Stimulated activated CD4-positive, alpha-beta T cell treated with anti-CD3 and anti-CD28 coated beads, Interleukin-12 subunit alpha, Interleukin-12 subunit beta, amount 100 ng/mL, for 24 hours (primary cell): ENCODE measurements around the gene LARP1.

Source experiments
- DNase-seq, 2 experiments: peaks; one replicate each; pipeline ENCODE4 v3.0.0-alpha.2; 2020; ENCODE audit warnings: low read depth in 2 of 2

The LARP1 gene

DNA sequence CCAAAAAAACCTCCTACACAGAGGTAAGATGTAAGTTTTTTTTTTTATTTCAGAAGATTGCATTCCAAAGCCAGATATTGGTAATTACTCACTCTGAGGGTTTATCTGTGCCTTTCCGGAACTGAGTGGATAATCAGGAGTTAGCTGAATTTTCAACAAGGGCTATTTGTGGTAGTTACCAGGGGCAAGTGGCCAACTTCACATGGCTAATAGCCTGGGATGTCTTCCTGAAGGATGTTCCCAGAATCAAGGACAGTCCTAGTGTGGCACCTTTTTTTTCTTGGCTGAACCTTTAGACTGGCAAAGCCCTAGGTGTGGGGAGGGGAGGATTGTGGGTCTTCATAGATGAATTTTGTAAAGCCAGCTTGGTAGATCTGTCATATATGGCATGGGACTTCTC, 7.1 kb downstream of the LARP1 start:
- DNase-seq: no peak

DNA sequence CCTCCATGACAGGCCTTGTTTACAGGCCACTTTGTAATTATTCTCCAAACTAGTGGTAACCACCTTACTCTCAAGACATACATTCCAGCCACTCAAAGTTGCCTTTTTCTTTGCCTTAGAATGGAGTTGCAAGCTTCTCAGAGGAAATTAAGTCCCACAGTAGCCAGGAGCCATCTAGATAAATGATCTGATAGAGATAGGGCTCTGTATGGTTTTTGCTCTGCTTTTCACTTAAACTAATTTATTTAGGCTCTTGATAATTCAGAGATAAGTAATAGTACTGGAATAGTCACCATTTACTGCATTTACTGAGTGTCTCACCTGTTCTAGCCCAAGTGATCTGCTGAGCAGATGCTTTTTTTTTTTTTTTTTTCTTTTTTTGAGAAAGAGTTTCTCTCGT, 7.5 kb downstream of the LARP1 start:
- DNase-seq: no peak

DNA sequence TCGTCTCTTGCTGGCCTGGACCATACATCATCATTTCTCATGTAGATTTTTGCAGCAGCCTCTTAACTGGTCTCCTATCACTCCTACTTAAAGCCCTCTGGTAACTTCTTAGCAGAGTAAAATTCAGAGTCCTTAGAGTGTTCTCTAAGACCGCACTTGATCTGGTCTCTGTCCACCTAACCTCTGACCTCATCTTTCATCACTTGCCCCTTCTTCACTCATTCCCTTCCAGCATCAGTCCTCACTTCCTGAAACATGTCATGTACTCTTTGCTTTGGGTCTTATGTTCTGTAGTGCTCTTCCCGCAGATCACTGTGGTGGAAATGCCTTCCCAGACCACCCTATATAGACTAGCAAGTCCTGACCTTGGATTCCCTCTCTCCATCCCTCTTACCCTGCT, 9.8 kb downstream of the LARP1 start:
- no peak for DNase-seq

DNA sequence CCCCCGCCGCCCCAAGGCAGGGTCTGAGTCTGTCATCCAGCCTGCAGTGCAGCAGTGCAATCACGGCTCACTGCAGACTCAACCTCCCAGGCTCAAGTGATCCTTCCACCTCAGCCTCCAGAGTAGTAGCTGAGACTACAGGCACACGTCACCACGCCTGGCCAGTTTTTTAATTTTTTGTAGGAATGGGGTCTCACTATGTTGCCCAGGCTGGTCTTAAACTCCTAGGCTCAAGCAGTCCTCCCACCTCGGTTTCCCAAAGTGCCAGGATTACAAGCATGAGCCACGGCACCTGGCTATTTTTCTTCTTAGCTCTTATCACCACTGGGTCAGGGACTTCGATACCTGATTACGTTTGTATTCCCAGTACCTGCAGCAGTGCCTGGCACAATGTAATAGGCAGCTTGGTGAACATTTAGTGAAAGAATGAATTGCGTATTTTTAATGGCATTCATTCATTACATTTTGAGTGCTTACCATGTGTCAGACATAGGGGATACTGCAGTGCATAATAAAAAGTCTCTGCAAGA, 10.3 kb downstream of the LARP1 start:
- DNase-seq: no peak

DNA sequence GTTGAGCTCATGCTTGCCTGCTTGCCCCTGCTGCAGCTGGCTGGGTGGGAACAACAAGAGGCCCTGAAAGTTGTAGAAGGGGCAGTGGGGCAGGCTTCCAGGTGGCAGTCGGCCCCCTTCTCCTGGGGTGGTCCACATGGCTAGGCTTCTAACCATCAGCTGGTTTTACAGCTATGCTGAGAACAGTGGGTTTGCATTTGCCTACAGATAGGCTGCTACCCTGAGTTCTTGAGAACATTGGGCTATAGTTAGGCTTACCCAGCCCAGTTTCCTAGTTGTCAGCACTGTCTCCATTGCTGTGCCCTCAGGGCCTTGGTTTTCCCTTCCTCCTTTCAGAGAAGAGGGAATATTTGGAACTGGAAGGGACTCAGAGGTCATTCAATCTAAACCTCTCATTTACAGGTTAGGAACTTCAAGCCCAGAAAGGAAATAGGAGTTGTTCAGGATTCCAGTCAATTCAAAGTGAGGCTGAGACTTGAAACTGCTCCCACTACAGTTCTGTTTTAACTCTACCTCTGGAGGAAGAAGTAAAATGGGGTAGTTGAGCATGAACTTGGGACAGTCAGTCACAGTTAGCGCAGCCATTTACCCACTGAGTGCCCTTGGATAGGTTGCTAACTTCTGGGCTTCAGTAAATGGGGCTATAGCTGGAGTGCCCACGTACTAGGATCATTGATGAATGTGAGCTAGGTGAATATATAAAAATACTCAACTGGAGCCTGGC, 11.5 kb downstream of the LARP1 start:
- DNase-seq: no peak

DNA sequence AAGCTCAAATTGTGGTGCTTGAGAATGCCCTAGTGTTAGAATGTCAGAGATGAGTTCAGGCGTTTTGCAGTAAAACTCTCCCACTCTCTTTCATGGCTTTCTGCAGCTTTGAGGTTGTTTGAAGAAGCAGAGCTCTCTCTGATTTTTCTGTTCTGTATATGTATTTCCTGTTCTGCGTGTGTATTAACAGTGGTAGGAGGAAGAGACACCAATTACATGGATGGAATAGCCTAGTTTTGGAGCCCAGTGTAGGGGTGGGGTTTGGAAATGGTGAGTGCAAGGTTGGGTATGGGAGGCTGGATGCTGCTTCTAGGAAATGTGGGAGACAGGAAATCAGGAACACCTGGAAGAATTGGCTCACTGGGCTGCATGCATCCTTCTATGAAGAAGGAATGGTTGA, 12.4 kb downstream of the LARP1 start:
- no peak for DNase-seq

DNA sequence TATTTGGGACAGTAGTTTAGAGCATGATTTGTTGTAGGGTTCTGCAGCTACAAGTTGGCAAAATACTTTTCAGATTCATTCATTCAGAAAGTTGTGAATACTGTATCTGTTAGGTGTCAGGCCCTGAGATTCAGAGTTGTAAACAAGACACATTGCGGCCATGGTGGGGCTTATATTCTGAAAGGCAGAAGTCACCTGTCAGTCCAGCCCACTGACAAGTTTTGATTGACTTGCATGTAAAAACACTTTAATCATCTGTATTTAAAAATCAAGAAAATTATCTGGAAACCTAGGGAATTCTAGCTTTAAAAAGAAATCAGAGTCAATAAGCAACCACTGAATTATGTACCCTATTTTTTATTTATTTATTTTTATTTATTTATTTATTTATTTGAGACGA, 13.0 kb downstream of the LARP1 start:
- no peak for DNase-seq

DNA sequence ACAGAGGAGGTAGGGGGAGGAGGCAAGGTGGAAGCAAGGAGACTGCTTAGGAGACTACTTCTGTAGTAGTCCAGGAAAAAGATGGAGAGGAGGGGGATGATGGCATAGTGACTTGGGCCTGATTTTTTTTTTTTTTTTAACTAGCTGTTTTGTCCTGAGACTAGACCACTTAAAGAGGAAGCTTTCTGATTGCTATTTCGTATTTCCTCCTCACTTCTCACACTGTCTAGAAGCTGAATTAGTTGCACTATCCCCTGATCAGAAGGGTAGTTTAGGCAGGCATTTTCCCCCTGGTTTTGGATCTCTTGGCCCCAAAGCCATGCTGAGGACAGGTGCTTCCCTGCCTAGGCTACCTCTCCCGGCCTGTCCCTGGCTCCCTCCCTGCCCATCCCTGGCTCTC, 14.9 kb downstream of the LARP1 start:
- DNase-seq: no peak

DNA sequence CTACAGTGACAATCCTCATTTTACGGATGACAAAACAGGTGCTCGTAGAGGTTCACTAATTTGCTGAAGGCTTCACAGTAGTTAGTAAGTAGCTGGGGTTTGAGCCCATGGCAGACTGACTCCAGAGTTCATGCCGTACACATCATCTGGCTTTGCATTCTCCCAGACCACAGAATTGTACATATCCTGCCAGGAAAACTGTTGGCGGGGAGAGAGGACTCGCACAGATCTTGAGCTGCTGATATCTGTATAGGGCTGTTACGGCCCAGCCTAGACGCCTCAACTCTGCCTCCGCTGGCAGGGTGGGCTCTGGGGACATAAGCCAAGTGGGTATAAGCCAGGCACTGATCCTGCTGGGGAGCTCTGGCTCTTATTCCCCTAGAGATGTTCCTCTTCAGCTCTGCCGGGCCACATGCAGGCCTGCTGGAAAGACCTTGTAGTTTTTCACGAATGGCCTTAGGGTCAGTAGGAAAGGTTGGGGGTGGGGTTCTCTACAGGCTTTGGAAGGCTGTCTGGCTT, 16.3 kb downstream of the LARP1 start:
- no peak for DNase-seq

DNA sequence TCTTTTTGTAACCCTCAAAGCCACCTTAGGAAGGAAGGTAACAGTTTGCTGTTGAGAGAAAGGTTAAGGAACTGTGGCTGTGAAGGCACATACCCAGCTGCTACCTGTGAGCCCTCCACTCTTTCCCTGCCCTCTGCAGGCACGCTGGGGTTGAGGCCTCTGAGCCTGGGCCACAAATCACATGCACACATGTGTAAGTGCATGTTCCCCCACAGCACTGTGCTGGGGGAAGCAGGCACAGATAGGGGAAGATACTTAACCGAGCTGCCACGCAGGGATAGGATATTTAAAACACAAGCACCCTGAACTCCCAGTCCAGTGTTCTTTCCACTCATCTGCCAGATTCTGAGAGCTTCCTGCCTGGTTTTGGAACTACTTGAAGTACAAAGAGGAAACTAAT, 18.1 kb downstream of the LARP1 start:
- DNase-seq: no peak

DNA sequence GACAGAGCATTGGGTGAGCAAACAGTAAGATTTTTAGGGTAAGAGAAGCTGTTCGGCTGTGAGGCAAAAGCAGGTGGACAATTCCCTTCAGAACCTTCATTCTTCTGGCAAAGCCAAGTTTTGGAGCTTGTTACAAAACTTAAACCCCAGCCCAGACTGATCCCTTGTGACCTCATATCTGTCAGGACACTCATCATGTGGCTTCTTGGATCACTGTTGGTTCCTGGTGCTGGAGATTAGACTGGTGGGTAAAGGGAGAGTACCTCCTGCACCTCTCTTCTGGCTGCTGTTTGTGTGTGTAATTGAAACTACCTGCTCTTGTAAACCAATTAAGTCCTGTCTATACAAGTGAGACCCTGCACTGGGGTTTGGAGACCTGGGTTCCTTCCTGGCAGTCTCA, 21.0 kb downstream of the LARP1 start:
- no peak for DNase-seq

DNA sequence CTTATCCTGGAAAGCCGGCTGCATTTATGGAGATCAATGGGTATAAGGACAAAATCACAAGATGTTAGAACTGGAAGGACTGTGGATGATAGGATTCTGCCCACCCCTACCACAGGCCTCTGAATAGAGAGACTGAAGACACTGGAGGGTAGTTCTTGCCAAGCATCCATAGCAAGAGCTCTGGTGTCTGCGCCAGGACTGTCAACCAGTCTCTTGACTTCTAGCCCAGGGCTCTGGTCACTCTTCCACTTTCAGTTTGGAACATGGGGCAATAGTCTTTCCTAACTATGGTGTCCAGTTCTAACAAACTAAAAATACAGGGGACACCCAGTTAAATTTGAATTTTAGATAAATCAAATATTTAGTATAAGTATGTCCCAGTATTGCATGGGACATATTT, 23.4 kb downstream of the LARP1 start:
- DNase-seq: no peak

DNA sequence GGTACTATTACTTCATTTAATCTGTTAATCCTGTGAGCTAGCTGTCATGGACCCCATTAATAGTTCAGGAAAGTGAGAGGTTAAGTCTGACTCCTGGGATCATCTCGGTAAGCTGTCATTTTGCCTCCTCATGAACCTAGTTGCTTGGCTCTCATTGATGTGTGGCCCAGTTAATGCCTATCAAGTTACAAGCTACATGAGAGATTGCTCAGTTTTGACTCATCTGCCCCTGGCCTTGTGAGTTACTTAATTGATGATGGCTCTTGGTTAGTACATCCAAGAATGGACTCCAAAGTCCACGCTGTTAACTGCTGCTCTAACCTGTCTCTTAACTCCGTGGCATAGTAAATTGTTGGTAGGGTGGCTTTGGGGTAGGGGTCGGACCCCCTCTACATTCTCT, 23.9 kb downstream of the LARP1 start:
- DNase-seq: no peak

DNA sequence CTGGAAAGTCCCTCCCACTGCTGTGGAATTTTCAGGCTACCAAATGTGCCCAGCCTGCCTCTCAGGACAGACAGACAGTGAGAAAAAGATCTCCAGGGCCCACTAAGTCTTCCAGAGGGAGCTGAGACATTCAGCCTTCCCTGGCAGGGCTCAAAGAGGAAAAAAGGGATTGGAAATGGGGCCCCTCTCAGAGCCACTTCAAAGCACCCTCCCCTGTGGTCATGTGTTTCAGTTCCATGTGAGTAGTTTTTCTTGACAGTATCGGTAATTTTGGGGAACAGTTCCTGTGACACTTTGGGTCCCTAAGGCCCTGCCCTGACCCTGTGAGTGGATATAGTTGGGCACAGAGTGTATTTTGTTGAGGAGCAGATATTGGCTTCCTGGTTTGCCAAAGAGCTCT, 25.0 kb downstream of the LARP1 start:
- no peak for DNase-seq

DNA sequence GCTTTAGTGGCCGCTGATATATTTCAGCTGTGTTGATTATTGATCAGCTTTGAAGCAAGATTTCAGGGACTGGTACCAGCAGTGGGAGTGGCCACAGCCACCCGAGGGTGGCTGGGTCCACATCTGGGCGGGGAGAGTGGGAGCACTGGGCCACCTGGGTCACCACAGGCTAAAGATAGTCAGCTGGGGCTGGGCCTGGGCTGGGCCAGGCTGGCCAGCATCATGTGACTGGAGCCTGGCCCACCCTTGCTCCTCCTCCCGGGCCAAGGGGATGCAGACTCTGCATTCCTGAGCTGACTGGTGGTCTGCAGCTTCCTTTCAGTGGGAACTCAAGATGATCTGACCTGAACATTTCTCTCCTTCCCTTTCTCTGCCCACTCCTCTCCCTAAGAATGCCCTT, 27.1 kb downstream of the LARP1 start:
- DNase-seq: no peak

DNA sequence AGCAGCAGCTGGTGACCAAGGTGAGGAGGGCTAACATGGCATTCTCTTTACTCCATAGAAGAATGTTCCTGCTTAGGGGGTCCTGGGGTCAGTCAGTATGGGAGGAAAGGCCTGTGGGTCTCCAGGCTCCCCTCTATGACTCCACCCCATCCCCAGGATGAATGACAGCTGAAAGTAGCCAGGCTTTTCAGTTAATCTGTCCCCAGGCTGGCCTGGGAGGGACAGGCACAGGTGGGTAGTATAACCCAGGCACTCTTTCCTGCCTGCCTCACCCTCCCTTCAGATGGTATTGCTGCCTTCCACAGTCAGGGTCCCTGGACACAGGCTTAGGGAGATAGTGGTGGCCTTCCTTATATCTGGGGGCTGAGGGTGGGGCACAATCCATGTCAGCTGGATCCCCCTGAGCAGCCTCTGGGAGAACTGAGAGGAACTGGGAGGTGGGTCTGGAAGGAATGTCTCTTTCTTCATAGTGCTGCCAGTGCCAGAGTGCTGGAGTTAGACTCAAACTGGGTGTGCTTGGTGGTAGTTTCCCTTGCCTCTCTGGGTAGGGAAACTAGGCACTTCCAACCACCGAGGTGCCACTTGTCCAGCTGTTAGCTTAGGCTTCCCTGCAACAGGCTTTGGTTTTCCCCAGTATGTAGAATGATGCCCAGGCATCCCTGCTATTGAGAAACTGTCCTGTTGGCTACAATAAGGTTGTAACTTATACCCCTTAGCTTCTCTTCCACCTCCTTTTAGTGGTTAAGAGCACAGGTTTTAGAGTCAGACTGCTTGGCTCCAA, 27.8 kb downstream of the LARP1 start:
- DNase-seq: no peak

DNA sequence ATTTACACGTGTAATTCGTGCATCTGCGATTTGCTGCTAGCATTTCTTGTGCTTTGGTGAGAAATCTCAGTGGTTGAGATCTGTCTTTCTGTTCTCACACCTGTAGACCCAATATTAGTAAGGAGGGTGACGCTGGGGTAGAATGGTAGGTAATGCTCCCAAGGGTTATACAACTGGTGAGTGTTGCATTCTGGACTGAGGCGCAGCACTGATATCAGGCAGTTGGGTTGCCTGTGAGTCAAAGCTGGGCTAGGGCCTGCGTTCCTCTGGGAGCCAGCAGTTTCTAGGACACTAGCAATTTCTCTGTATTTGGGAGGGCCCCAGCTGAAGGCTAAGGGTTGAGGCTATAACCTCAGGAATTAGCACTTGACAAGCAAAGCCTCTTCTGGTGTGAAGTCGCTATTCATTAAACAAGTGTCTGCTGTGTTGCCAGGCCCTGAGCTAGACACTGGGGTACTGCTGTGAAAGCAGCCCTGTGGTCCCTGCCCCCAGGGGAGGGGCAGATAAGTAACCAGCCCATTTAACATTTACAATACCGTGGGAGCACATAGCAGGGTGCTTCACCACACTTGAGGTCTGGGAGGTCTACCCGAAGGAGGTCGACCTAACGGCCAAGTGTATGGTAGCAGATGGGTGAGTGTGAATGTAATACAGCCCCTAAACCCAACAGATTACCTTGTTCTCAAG, 28.7 kb downstream of the LARP1 start:
- no peak for DNase-seq

DNA sequence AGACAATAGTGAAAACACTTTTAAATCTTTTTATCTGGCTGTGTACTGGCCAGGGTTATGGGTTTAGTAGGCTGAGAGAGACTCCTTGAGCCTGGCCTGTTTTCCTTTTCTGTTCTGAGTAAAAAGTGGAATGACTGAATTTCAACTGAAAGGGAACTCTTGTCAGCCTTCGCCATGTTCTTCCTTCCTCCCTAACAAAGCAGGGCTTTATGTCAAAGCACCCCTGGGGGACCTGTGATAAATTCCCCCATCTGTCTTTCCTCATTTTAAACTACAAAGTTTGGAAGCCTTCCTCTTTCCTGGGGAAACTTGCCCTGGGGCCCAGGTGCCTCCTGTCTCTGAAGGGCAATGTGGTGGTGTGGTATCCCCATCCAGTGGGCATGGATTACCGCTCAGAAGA, 29.7 kb downstream of the LARP1 start:
- DNase-seq: no peak

DNA sequence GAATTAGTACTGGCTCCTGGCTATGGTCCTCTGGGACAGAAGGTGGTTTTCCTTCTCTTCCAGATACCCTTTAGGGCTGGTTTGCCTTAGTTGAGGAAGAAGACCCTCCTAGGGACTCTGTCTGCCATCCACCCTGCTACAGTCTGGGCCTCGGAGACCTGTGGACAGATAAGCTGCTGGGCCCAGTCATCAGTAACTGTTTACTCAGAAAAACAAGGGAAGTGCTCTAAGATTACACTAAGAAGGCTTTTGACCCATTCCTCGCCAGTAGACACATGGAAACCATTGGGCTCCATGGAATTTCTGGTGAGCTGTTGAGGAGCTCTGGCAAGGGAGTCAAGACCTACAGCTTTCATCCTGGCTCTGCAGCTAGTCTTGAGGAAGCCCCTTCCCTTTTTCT, 31.2 kb downstream of the LARP1 start:
- no peak for DNase-seq

DNA sequence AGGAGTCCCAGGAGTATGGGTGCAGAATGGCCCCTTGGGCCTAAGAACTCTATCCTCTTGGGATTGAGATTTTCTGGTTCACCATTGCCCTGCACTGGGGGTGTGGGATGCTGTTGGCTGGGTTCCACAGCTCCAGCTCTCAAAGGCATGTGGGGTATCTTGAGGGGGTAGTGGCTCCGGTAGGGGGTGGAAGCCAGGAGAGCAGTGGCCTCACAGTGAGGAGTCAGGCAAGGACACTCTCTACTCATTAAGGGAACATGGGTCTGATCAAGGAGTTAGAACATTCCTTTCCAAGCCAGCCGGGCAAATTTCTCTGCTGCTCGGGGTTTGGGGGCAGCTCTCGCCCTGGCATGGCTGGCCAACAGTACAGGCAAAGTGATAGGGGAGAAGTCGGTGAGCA, 33.0 kb downstream of the LARP1 start:
- DNase-seq: no peak

DNA sequence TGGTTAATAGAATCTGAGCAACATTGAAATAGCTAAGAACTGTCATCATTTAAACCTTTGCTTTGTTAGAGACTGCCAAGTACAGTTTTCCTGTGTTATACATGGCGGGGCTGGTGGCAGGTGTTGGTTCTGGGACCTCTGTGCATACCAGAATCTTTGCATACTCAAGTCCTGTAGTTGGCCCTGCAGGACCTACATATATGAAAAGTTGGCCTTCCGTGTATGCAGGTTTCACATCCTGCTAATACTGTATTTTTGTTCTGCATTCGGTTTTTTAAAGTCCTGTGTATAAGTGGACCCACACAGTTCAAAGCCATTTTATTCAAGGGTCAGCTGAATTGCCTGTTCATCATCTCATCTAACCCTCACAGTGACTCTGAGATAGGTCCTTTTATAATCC, 36.4 kb downstream of the LARP1 start:
- no peak for DNase-seq
